IMR-90 (cell line): ENCODE measurements around the gene RIPOR3. TPM values are rescaled to one million over a fixed set of nuclear protein-coding genes. Genes with fewer than 3 reads are reported as not detected.

Experiments
- ATAC-seq: fragments of 200-7000 bp; cut with Tn5 transposase; 2 replicates; pipeline ENCODE4 v1.9.1; 2020; ENCODE audit warnings: low read depth, mild to moderate bottlenecking, moderate library complexity
- BruUV-seq: library from RNA; stranded (reverse); fragments of 400-500 nt; replicated peaks from 2 replicates; lab custom pipeline; 2021; lab: Mats Ljungman, UMichigan
- CTCF ChIA-PET: fragments of 300-600 bp; formaldehyde crosslinking; extraction: SDS; loops from one replicate; lab custom pipeline; 2021; ENCODE audit warnings: antibody characterized with exemption; lab: Yijun Ruan, JAX
- POLR2A ChIA-PET: fragments of 300-600 bp; sonication (Branson Sonifier 250); formaldehyde crosslinking; loops from one replicate; lab custom pipeline; 2022; ENCODE audit warnings: antibody characterized with exemption; ENCODE audit not compliant: unreplicated experiment; lab: Charles Lee
- DNase-seq: peaks from one replicate; pipeline ENCODE4 v3.0.0; 2013
- H2AFZ ChIP-seq: replicated peaks from 2 replicates; pipeline ENCODE3; 2013; ENCODE audit warnings: low read length, mild to moderate bottlenecking; ENCODE audit not compliant: poor library complexity
- H2AK5ac ChIP-seq: 2 replicates; pipeline ENCODE4 v1.6.1; 2013; ENCODE audit warnings: low read depth, low read length, inconsistent platforms
- H2AK9ac ChIP-seq: replicated peaks from 2 replicates; pipeline ENCODE3; 2013; ENCODE audit warnings: mild to moderate bottlenecking, low read depth, low read length, moderate library complexity; ENCODE audit not compliant: poor library complexity
- H2BK120ac ChIP-seq: 2 replicates; pipeline ENCODE4 v1.6.1; 2013; ENCODE audit warnings: low read depth, low read length, inconsistent platforms
- H2BK15ac ChIP-seq: 3 replicates; pipeline ENCODE4 v1.6.1; 2013; ENCODE audit warnings: low read depth, low read length, inconsistent platforms
- H2BK20ac ChIP-seq: 2 replicates; pipeline ENCODE4 v1.6.1; 2013; ENCODE audit warnings: low read depth, mild to moderate bottlenecking, inconsistent platforms, low read length, moderate library complexity
- H2BK5ac ChIP-seq: 2 replicates; pipeline ENCODE4 v1.6.1; 2013; ENCODE audit warnings: mild to moderate bottlenecking, low read depth, low read length, inconsistent platforms; ENCODE audit not compliant: poor library complexity, severe bottlenecking
- H3K14ac ChIP-seq: replicated peaks from 2 replicates; pipeline ENCODE4 v1.6.1; 2013; ENCODE audit warnings: low read depth, low read length, inconsistent platforms
- H3K18ac ChIP-seq: 2 replicates; pipeline ENCODE4 v1.6.1; 2013; ENCODE audit warnings: low read depth, low read length, control low read depth
- H3K23ac ChIP-seq: 2 replicates; pipeline ENCODE4 v1.6.1; 2013; ENCODE audit warnings: low read depth, low read length, inconsistent platforms
- H3K27ac ChIP-seq: 2 replicates; pipeline ENCODE4 v1.5.1; 2013; ENCODE audit warnings: mild to moderate bottlenecking, control low read depth, low read length; ENCODE audit not compliant: insufficient read depth
- H3K27me3 ChIP-seq: 2 replicates; pipeline ENCODE4 v1.6.1; 2013; ENCODE audit warnings: low read length; ENCODE audit not compliant: control insufficient read depth, insufficient read depth
- H3K36me3 ChIP-seq: 2 replicates; pipeline ENCODE4 v1.6.1; 2013; ENCODE audit warnings: low read length, mixed read lengths; ENCODE audit not compliant: control insufficient read depth, insufficient read depth
- H3K4ac ChIP-seq: 2 replicates; pipeline ENCODE4 v1.6.1; 2013; ENCODE audit warnings: low read depth, low read length, inconsistent platforms
- H3K4me1 ChIP-seq: 2 replicates; pipeline ENCODE4 v1.6.1; 2013; ENCODE audit warnings: low read length, mixed read lengths; ENCODE audit not compliant: control insufficient read depth, insufficient read depth
- H3K4me2 ChIP-seq: 2 replicates; pipeline ENCODE4 v1.6.1; 2013; ENCODE audit warnings: low read depth, mild to moderate bottlenecking, control low read depth, low read length, moderate library complexity
- H3K4me3 ChIP-seq: 2 replicates; pipeline ENCODE4 v1.5.1; 2013; ENCODE audit warnings: low read depth, mild to moderate bottlenecking, control low read depth, low read length, moderate library complexity; ENCODE audit not compliant: insufficient read depth
- H3K56ac ChIP-seq: 2 replicates; pipeline ENCODE4 v1.6.1; 2013; ENCODE audit warnings: low read length, inconsistent platforms; ENCODE audit not compliant: insufficient read depth; ENCODE audit errors: extremely low read depth
- H3K79me1 ChIP-seq, 2 experiments: 2 replicates each; pipeline ENCODE4 v1.6.1; 2013; ENCODE audit warnings: low read length in 2 of 2, inconsistent platforms in 1 of 2, low read depth in 1 of 2
- H3K9ac ChIP-seq: 2 replicates; pipeline ENCODE4 v1.6.1; 2013; ENCODE audit warnings: low read depth, low read length, control low read depth
- H3K9me1 ChIP-seq: 2 replicates; pipeline ENCODE4 v1.6.1; 2013; ENCODE audit warnings: low read length, inconsistent platforms; ENCODE audit not compliant: insufficient read depth
- H3K9me3 ChIP-seq: 2 replicates; pipeline ENCODE4 v1.6.1; 2013; ENCODE audit warnings: low read length; ENCODE audit not compliant: control insufficient read depth, insufficient read depth
- H4K20me1 ChIP-seq: 2 replicates; pipeline ENCODE4 v1.6.1; 2013; ENCODE audit warnings: low read length, inconsistent platforms; ENCODE audit not compliant: insufficient read depth
- H4K5ac ChIP-seq: 2 replicates; pipeline ENCODE4 v1.6.1; 2013; ENCODE audit warnings: mild to moderate bottlenecking, low read depth, low read length, control low read depth
- H4K8ac ChIP-seq, 2 experiments: 2 replicates each; pipeline ENCODE4 v1.6.1; 2013; ENCODE audit warnings: low read depth in 2 of 2, low read length in 2 of 2, control low read depth in 1 of 2, inconsistent platforms in 1 of 2
- H4K91ac ChIP-seq: 2 replicates; pipeline ENCODE4 v1.6.1; 2013; ENCODE audit warnings: low read depth, low read length, inconsistent platforms; ENCODE audit not compliant: insufficient read depth
- BHLHE40 ChIP-seq: fragments of 150-350 bp; IDR thresholded peaks from 2 replicates; pipeline ENCODE4 v1.6.1; 2016; ENCODE audit warnings: mild to moderate bottlenecking, low read depth, low read length
- CEBPB ChIP-seq: IDR thresholded peaks from 2 replicates; pipeline ENCODE4 v1.6.1; 2012; ENCODE audit warnings: low read depth, low read length, improper control_type of control experiment
- CHD1 ChIP-seq: IDR thresholded peaks from 2 replicates; pipeline ENCODE4 v1.6.1; 2012; ENCODE audit warnings: low read depth, low read length, improper control_type of control experiment
- FOS ChIP-seq: fragments of 150-350 bp; IDR thresholded peaks from 2 replicates; pipeline ENCODE4 v1.6.1; 2016; ENCODE audit warnings: low read depth, low read length
- MAFK ChIP-seq: IDR thresholded peaks from 2 replicates; pipeline ENCODE4 v1.6.1; 2012; ENCODE audit warnings: low read depth, low read length, improper control_type of control experiment
- NFE2L2 ChIP-seq: fragments of 150-350 bp; IDR thresholded peaks from 2 replicates; pipeline ENCODE4 v1.6.1; 2016; ENCODE audit warnings: low read depth, mild to moderate bottlenecking, low read length
- POLR2A ChIP-seq: IDR thresholded peaks from 2 replicates; pipeline ENCODE4 v1.6.1; 2012; ENCODE audit warnings: mild to moderate bottlenecking, low read depth, low read length
- RAD21 ChIP-seq: IDR thresholded peaks from 2 replicates; pipeline ENCODE4 v1.6.1; 2012; ENCODE audit warnings: low read length, improper control_type of control experiment
- RCOR1 ChIP-seq: IDR thresholded peaks from 2 replicates; pipeline ENCODE4 v1.6.1; 2012; ENCODE audit warnings: mild to moderate bottlenecking, low read length, improper control_type of control experiment; ENCODE audit not compliant: insufficient replicate concordance
- WGBS, 2 experiments: methylation state at CpG; one replicate each; pipeline versions ENCODE4 v1.1.5 to v1.1.7; 2013; ENCODE audit warnings: missing lambda C conversion rate in 2 of 2; ENCODE audit not compliant: insufficient read length in 1 of 2; ENCODE audit errors: extremely low coverage in 2 of 2; 5-methylcytosine and 5-hydroxymethylcytosine counted together
- dilution Hi-C: fragments of 300-500 bp; cut with HindIII; formaldehyde crosslinking; loops from one replicate; pipeline ENCODE4 v1.14.3; 2018; ENCODE audit warnings: low sequenced_read_pairs; ENCODE audit not compliant: unreplicated experiment
- in situ Hi-C: fragments of 300-500 bp; cut with MboI; formaldehyde crosslinking; loops from 3 replicates; pipeline ENCODE4 v1.14.3; 2019; ENCODE audit warnings: low sequenced_read_pairs, inconsistent platforms, mixed read lengths
- intact Hi-C: fragments of 100-400 bp; cut with micrococcal nuclease; formaldehyde crosslinking; loops from 2 replicates; pipeline ENCODE4 v1.10.0; 2022
- polyA plus RNA-seq, 3 experiments: library from polyadenylated mRNA; depleted of rRNA; stranded (reverse); fragments of >200 nt; gene quantifications; 2 replicates each; pipeline ENCODE4 v1.2.3, GENCODE V29; 2012; ENCODE audit warnings: low replicate concordance in 1 of 3
- total RNA-seq: library from RNA; depleted of rRNA; stranded (reverse); fragments of >200 nt; gene quantifications from 2 replicates; pipeline ENCODE4 v1.2.3, GENCODE V29; 2012
- TF ChIP-seq, protein P1 (sequence below): conservative IDR thresholded peaks from 2 replicates; pipeline ENCODE4 v1.5.1; 2012; ENCODE audit warnings: mild to moderate bottlenecking, low read depth, low read length, improper control_type of control experiment
- TF ChIP-seq, protein P2 (sequence below): fragments of 150-350 bp; IDR thresholded peaks from 2 replicates; pipeline ENCODE4 v1.6.1; 2017; ENCODE audit warnings: mild to moderate bottlenecking, antibody characterized with exemption, low read length, low read depth
- TF ChIP-seq, protein P3 (sequence below): fragments of 150-350 bp; IDR thresholded peaks from 2 replicates; pipeline ENCODE4 v1.6.1; 2016; ENCODE audit warnings: low read depth, mild to moderate bottlenecking, low read length, moderate library complexity, borderline replicate concordance

The RIPOR3 gene
- total and polyA plus RNA-seq, 2 of the 4 experiments (the other 2 are of a cell fraction) = 0.54 to 1.7 TPM

DNA sequence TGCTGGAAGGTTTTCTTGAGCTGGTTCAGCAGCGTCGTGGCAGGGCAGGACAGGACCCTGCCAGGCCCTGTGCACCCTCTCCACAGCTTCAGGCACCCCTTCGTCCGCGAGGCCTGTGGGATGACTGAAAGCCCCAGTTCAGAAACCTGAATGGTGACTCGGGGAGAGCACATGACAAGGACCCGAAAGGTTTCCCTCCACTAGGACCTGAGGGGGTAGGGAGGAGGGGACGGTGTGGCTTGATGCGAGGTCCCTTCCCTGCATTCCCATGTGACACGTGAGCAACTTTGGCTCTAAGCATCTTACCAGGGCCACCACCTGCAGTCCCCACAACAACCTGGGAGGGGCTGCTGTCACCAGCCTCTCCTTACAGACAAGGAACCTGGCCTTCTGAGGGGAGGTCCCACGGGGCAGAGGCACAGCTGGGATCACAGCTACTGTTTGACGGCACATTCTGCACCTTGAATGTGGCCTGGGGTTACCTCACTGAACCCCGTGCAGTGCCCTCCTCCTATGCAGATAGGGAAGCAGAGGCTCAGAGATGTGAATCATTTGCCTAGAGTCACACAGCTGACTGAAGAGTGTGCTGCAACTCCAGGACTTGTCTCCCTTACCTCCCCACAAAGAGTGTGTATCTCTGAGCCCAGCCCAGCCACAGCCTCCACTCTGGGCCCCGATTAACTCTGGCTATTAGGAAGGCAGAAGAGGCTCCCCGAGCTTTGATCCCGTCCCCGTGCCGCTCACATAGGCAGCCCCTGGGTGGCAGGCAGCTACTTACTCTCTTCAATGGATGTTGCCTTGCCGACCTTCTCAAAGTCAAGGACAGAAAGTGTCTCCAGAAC, 96.5 kb downstream of the RIPOR3 start (continued):
- TF ChIP-seq RAD21 = no peak
- TF ChIP-seq CHD1 = no peak
- no peak for TF ChIP-seq FOS

DNA sequence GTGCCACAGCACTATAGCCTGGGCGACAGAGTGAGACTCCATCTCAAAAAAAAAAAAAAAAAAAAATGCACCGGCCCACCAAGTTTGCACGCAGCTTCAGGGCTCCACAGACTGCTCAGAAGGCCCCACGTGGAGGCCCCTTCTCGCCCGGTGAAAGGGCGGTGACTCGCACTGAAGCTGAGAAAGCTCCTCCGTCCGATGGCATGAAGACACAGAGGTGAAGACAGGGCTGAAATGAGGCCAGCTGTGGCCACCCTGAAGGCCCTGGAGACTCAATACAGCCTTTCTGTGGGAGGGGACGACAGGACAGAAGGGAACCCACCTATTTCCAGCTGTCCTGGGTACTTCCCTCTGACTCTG, 97.1 kb downstream of the RIPOR3 start:
- Histone ChIP-seq H3K9ac (no peak overlapping the region), H3K9me3 (no peaks in the 10 kb centered on the region), H4K8ac (peak overlapping the region in 1 of 2 experiments; percentile 9; a peak in 1 of 4 replicates), H4K20me1 (peaks cover 4% of the 10 kb centered on the region; the same call in 1 of the 2 replicates), H2BK5ac (no peak overlapping the region), H3K79me1 (peaks cover 0 to 5% of the 10 kb centered on the region in 2 experiments; a peak in 1 of 4 replicates), H3K4me3 (no peak overlapping the region), H2BK120ac (no peak overlapping the region), H2BK20ac (no peak overlapping the region), H3K27ac (no peak overlapping the region), H2AK9ac (peak overlapping the region; percentile 9), H2AK5ac (peak overlapping the region; percentile 73), H3K4me1 (peaks cover 8% of the 10 kb centered on the region; the same call in 1 of the 2 replicates), H3K56ac (no peak overlapping the region), H3K14ac (no peak overlapping the region), H3K18ac (no peak overlapping the region), H2BK15ac (no peak overlapping the region), H4K91ac (no peak overlapping the region), H4K5ac (no peak overlapping the region; the same call in 1 of the 2 replicates), H3K4ac (peak overlapping the region; percentile 29; the same call in 1 of the 2 replicates), H3K4me2 (no peak overlapping the region), H2AFZ (no peak overlapping the region), H3K36me3 (peaks cover 22% of the 10 kb centered on the region), H3K27me3 (no peaks in the 10 kb centered on the region), H3K23ac (no peak overlapping the region), H3K9me1 (peaks cover 15% of the 10 kb centered on the region; the same call in 1 of the 2 replicates)
- DNase-seq (no peak), ATAC-seq (peak; percentile 5)
- CTCF ChIA-PET = interaction anchor here (0.6 kb wide), 2 partner anchors 408 to 409 kb away, joined by 3 to 4 read pairs; no protein-coding TSS in a partner anchor
- POLR2A ChIA-PET = no interaction called here
- WGBS, 2 experiments = 66% methylated on average over 9 of the region's 11 CpGs; no CpG with 5 or more reads in 1 of the 2 experiments
- dilution Hi-C loops = no loop called here
- BruUV-seq = no TSS peak
- intact Hi-C loops = no loop called here
- in situ Hi-C loops = no loop called here
- TF ChIP-seq RCOR1 = no peak
- TF ChIP-seq POLR2A = no peak
- TF ChIP-seq, protein P1, sequence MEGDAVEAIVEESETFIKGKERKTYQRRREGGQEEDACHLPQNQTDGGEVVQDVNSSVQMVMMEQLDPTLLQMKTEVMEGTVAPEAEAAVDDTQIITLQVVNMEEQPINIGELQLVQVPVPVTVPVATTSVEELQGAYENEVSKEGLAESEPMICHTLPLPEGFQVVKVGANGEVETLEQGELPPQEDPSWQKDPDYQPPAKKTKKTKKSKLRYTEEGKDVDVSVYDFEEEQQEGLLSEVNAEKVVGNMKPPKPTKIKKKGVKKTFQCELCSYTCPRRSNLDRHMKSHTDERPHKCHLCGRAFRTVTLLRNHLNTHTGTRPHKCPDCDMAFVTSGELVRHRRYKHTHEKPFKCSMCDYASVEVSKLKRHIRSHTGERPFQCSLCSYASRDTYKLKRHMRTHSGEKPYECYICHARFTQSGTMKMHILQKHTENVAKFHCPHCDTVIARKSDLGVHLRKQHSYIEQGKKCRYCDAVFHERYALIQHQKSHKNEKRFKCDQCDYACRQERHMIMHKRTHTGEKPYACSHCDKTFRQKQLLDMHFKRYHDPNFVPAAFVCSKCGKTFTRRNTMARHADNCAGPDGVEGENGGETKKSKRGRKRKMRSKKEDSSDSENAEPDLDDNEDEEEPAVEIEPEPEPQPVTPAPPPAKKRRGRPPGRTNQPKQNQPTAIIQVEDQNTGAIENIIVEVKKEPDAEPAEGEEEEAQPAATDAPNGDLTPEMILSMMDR = no peak
- no peak for TF ChIP-seq MAFK
- no peak for TF ChIP-seq NFE2L2
- TF ChIP-seq, protein P2, sequence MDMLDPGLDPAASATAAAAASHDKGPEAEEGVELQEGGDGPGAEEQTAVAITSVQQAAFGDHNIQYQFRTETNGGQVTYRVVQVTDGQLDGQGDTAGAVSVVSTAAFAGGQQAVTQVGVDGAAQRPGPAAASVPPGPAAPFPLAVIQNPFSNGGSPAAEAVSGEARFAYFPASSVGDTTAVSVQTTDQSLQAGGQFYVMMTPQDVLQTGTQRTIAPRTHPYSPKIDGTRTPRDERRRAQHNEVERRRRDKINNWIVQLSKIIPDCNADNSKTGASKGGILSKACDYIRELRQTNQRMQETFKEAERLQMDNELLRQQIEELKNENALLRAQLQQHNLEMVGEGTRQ = no peak
- no peak for TF ChIP-seq CEBPB
- TF ChIP-seq CHD1 = no peak
- TF ChIP-seq, protein P3, sequence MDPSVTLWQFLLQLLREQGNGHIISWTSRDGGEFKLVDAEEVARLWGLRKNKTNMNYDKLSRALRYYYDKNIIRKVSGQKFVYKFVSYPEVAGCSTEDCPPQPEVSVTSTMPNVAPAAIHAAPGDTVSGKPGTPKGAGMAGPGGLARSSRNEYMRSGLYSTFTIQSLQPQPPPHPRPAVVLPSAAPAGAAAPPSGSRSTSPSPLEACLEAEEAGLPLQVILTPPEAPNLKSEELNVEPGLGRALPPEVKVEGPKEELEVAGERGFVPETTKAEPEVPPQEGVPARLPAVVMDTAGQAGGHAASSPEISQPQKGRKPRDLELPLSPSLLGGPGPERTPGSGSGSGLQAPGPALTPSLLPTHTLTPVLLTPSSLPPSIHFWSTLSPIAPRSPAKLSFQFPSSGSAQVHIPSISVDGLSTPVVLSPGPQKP = no peak
- no peak for TF ChIP-seq BHLHE40
